ENCODE data around the gene SHROOM1. TPM values are rescaled to one million over a fixed set of nuclear protein-coding genes. Genes with fewer than 3 reads are reported as not detected.

Gene SHROOM1
- total RNA-seq, 4 donors from 2014 or later, result 5.8 to 10.3 (median 6.5) TPM

GRCh38 chr5:132785864-132786263 lies 44.6 kb downstream of the SHROOM1 start:
- peaks cover 0 to 10% (median 0%) of the 10 kb centered on the region in 3 donors for H3K4me1 ChIP-seq
- H3K27me3 ChIP-seq, result peaks cover 3% of the 10 kb centered on the region
- H3K27ac ChIP-seq, result no peak overlapping the region
- H3K4me3 ChIP-seq, result no peak overlapping the region
- TF ChIP-seq EP300 (IDR thresholded peaks at IDR 0.05), result no peak
- no peak for TF ChIP-seq POLR2AphosphoS5 (IDR thresholded peaks at IDR 0.05)
- TF ChIP-seq, protein P1, sequence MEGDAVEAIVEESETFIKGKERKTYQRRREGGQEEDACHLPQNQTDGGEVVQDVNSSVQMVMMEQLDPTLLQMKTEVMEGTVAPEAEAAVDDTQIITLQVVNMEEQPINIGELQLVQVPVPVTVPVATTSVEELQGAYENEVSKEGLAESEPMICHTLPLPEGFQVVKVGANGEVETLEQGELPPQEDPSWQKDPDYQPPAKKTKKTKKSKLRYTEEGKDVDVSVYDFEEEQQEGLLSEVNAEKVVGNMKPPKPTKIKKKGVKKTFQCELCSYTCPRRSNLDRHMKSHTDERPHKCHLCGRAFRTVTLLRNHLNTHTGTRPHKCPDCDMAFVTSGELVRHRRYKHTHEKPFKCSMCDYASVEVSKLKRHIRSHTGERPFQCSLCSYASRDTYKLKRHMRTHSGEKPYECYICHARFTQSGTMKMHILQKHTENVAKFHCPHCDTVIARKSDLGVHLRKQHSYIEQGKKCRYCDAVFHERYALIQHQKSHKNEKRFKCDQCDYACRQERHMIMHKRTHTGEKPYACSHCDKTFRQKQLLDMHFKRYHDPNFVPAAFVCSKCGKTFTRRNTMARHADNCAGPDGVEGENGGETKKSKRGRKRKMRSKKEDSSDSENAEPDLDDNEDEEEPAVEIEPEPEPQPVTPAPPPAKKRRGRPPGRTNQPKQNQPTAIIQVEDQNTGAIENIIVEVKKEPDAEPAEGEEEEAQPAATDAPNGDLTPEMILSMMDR (IDR thresholded peaks at IDR 0.05), result no peak
- TF ChIP-seq POLR2A (IDR thresholded peaks at IDR 0.05), result no peak
- no peaks in the 10 kb centered on the region for H3K36me3 ChIP-seq
- H3K9me3 ChIP-seq, result no peaks in the 10 kb centered on the region
- no peak for ATAC-seq
- WGBS, 2 donors (ENCODE audit: low coverage in 1 of 2), result 60 to 100% methylated on average over 1 of the region's 4 CpGs

DNA sequence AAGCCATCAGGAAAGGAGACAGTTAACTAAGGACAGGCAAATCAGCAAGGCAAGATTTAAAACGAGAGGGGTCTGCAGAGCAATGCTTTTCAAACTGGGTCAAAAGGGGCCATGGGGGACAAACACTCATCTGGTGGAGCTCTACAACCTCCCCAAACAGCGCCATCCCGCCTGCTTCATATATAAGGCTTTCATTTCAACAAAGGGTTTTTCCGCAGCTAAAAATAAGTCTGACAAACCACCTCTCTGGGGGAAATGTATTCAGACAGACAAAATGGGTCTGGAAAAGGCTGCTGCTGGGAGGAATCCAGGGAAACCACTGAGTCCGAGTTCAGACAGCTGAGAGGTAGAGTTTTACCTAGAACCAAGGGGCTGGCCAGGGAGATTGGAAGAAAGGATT lies 45.1 kb downstream of the SHROOM1 start:
- no peak for ATAC-seq
- H3K4me1 ChIP-seq, result peaks cover 0 to 10% (median 0%) of the 10 kb centered on the region in 3 donors
- no peak overlapping the region for H3K27ac ChIP-seq
- H3K27me3 ChIP-seq, result peaks cover 2% of the 10 kb centered on the region
- 19 to 30% methylated on average over 4 to 5 of the region's 5 CpGs for WGBS, 2 donors (ENCODE audit: low coverage in 1 of 2)
- no peak overlapping the region for H3K4me3 ChIP-seq
- TF ChIP-seq POLR2AphosphoS5 (IDR thresholded peaks at IDR 0.05) (no peak), EP300 (IDR thresholded peaks at IDR 0.05) (no peak), POLR2A (IDR thresholded peaks at IDR 0.05) (no peak)
- TF ChIP-seq, protein P1 (IDR thresholded peaks at IDR 0.05), result no peak
- no peaks in the 10 kb centered on the region for H3K36me3 ChIP-seq
- no peaks in the 10 kb centered on the region for H3K9me3 ChIP-seq

DNA sequence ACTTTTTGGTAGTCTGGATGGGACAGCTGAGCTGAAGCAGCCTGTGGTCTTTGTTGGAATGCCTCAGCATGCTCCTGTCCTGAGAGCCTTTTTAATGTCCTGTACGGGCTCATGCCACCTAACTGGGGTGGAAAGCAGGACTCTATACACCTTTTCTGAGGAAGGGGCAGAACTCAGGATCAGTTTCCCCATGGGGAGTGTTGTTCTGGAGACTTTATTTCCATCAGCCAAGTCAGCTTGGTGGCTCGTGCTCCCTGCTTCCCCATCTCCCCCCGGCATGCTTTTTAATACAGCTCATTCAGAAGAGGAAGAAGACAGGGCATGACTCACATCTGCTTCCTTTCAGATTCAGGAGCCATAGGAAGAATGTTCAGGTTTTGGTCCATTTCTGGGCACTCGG lies 48.3 kb downstream of the SHROOM1 start:
- Histone ChIP-seq H3K4me3 (no peak overlapping the region), H3K9me3 (no peaks in the 10 kb centered on the region), H3K36me3 (no peaks in the 10 kb centered on the region), H3K27me3 (no peaks in the 10 kb centered on the region), H3K27ac (no peak overlapping the region), H3K4me1 (peaks cover 0 to 26% (median 0%) of the 10 kb centered on the region in 3 donors)
- WGBS, 2 donors (ENCODE audit: low coverage in 1 of 2), result 70 to 83% methylated on average over 1 to 2 of the region's 4 CpGs
- TF ChIP-seq EP300 (IDR thresholded peaks at IDR 0.05), result no peak
- TF ChIP-seq, protein P1 (IDR thresholded peaks at IDR 0.05), result no peak
- no peak for TF ChIP-seq POLR2AphosphoS5 (IDR thresholded peaks at IDR 0.05)
- no peak for TF ChIP-seq POLR2A (IDR thresholded peaks at IDR 0.05)
- ATAC-seq, result no peak

- Histone ChIP-seq H3K4me1 (peaks cover 0 to 33% (median 0%) of the 10 kb centered on the region in 3 donors), H3K9me3 (no peaks in the 10 kb centered on the region), H3K36me3 (no peaks in the 10 kb centered on the region), H3K27ac (no peak overlapping the region), H3K27me3 (no peaks in the 10 kb centered on the region), H3K4me3 (no peak overlapping the region)
- TF ChIP-seq, protein P1 (IDR thresholded peaks at IDR 0.05), result no peak
- no peak for TF ChIP-seq POLR2A (IDR thresholded peaks at IDR 0.05)
- no peak for TF ChIP-seq POLR2AphosphoS5 (IDR thresholded peaks at IDR 0.05)
- no peak for TF ChIP-seq EP300 (IDR thresholded peaks at IDR 0.05)
- 88 to 95% methylated on average over 4 of the region's 4 CpGs for WGBS, 2 donors (ENCODE audit: low coverage in 1 of 2)
- ATAC-seq, result no peak
Measured at GRCh38 chr5:132781029-132781428, 49.4 kb downstream of the SHROOM1 start.

DNA sequence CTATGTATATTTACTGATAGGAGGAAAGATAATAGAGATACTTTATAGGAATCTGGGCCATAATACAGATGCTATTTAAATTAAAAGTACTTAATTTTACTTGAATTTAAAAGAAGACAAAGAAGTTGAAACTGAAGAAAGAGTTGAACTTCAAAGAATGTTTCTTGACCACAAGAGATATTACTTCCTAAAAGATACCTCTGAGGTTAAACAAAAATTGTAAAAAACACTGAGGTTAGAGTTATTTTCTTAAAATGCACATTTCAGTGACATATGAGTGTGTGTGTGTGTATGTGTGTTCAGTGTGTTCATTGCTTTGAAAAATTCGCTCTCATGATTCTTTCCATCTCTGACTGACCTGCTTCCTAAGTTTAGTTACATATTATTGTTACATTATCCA lies 49.9 kb downstream of the SHROOM1 start:
- H3K27ac ChIP-seq, result no peak overlapping the region
- no peak for TF ChIP-seq POLR2AphosphoS5 (IDR thresholded peaks at IDR 0.05)
- no peak for TF ChIP-seq EP300 (IDR thresholded peaks at IDR 0.05)
- TF ChIP-seq, protein P1 (IDR thresholded peaks at IDR 0.05), result no peak
- H3K9me3 ChIP-seq, result no peaks in the 10 kb centered on the region
- peaks cover 0 to 33% (median 0%) of the 10 kb centered on the region in 3 donors for H3K4me1 ChIP-seq
- 100% methylated on average over 1 of the region's 1 CpG for WGBS, 2 donors (ENCODE audit: low coverage in 1 of 2)
- H3K36me3 ChIP-seq, result no peaks in the 10 kb centered on the region
- no peak overlapping the region for H3K4me3 ChIP-seq
- H3K27me3 ChIP-seq, result no peaks in the 10 kb centered on the region
- ATAC-seq, result no peak
